DMS53 (cell line): Measurements from ENCODE around the gene CERS5.
A peak's percentile ranks its signal among the peaks of the same experiment; 100 is the strongest.
"Not testable (repeated sequence)": the region's sequence is repeated elsewhere in the genome, so short reads cannot be mapped to it uniquely, and the experiment has no call there.

ENCODE experiments used
- DNase-seq: peaks from one replicate; lab custom pipeline; 2025; lab: John Stamatoyannopoulos, UW

CERS5 gene

DNA sequence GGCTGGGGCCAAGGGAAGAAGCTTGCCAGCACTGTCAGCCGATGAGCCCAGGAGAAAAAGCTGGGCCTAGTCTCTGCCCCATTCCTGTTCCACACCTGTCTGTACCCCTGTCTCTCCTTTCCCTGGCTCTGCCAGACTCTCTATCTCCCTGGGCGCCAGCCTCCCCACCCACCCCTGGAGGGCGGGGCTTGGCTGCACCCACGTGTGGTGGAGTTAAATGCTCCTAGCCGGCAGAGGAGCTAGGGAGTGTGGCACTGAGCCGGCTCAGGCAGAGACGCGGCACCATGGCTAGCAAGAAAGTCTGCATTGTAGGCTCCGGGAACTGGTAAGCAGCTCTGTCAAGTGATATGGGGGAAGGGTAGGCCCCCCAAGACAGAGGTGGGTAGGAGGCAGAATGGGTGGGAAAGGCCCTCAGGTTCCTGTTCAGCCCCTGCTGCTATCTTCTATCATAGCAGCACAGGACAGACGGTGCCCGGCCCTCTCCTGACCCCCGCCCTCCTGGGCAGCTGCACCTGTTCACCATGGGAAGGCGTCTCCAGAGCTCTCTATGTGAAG is 63.3 kb downstream of the CERS5 start, which contains the start of gene GPD1:
Gene GPD1 (plus strand): TSS at position 242 of the 555 bp plus-strand sequence. CDS start 43 bp downstream, at position 285.
- peak; percentile 88 for DNase-seq

DNA sequence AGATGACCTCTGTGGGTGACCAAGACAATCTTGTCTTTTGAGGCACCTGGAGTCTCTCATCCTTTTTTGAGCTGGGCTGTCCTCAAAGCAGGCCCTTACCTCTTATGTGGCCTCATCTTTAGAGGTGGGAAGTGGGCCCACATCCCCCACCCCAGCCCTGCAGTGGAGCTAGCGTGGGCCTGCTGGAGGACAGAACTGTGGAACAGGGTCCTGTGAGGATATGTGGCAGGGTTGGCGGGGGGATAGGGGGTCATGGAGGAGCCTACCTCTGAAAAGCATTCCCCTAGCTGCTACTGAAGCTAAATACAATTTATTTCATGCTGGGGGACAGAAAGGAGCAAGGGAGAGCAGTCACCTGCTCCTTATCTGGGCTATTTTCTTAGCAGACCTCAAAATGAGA is 63.8 kb downstream of the CERS5 start:
- DNase-seq = no peak

DNA sequence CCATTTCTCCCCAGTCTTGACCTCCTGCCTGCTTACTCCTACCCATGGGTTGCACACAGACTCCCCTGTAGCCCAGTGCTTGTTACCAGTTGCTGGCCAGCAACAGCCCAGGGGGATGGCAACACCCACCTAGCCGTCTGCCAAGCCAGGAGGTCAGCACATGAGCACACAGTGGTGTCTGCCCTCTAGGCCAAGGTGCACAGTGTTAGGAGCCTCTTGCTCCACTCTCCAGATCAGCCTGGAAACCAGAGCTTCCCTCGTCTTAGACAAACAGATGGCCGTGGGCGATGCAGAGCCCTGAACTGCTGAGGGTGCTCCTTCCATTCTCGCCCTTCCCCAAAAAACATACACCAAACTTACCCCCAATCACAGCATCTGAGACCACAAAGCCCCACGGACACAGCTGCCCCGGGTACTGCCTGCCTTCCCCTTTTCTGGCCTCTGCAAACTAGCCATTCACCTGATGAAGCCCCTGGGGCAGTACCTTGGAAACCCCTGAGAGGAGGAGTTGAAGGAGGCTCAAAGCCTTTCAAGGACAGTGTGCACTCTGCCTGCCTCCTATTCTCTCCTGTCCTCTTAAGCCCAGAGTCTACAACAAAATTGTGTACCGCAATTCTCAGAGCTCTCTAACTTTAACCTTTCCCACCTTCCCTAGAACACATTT is 64.4 kb downstream of the CERS5 start:
- DNase-seq = no peak

DNA sequence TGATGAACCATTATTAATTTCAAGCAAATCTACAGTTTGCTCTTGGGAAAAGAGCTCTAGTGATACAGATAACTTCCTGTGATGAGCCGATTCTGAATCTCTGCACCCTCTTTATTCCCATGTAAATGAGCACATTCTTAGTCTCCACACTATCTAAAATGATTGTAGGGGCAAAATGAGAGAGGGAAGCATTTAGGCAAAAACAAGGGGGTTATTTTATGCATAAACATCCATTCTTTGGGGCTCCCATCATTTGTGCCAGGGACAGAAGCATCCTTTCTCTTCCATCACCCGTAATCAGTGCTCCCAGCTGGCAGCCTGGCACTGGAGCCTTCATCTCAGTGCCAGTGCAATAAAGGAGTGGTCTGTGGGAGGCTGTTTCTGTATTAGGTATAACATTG is 65.0 kb downstream of the CERS5 start:
- DNase-seq = no peak

DNA sequence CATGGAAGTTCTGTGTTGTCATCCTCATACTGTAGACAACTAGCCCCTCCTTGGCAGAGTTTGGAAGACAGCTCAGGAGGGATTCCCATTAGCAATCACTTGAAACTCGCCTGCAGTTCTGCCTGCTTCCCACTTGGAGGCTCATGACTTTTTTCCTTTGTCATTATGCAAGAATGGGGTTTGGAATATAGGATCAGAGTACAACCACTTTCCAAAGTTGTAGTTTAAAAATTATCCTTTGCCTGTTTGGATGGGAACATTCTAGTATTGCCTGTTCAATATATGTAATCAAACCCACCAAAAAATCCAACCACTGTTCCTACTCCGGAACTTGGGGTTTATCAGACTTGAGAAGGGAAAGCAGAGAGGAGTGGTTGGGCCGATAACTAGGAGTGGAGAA is 65.5 kb downstream of the CERS5 start:
- DNase-seq = peak; percentile 50

DNA sequence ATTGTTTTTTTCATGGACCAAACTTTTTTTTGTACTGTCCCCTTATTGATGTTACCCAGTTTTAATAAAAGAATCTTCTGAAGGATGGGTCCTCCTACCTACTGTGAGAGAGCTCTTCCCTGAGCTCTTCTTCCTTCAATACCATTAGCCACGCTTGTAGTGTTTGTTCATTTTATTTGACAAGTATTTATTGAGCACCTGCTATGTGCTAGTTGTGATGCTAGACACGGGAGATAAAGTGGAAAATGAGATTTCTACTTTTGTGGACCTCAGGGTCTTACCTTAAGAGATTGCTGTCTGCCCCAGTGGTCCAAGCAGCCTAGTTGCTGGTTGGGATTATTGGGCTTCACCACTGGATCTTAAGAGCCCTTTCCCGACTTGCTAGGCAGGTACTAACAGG is 66.6 kb downstream of the CERS5 start:
- DNase-seq = no peak

DNA sequence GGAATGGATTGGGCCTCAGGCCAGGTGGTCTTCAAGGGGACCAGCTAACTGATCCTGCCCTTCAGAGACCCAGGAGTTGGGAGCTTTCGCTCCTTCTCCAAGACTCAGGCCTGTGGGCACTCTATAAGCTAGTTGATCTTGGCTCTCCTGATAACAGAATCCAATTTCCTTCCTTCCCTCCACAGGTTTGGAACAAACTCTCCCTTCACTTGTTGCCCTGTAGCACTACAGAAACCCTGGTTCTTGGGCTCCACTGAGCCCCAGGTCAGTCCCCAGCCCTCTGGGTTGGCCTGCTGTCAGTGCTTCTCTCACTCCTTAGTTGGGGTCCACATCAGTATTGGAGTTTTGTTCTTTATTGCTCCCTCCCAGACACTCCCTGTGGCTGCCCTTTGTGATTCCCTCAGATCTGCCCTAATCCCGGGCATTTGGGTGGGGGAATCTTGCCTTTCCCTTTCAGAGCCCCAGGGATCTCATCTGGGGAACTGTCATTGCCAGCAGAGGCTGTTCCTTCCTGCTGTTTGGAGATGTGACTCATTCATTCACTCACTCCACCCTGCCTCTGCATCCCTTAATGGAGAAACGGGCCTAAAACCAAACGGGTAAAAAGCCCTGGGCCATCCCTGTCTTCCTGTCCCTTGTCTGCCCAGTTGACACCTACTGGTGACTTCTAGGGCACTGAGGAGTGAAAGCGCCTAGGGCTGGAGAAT is 67.7 kb downstream of the CERS5 start:
- no peak for DNase-seq

DNA sequence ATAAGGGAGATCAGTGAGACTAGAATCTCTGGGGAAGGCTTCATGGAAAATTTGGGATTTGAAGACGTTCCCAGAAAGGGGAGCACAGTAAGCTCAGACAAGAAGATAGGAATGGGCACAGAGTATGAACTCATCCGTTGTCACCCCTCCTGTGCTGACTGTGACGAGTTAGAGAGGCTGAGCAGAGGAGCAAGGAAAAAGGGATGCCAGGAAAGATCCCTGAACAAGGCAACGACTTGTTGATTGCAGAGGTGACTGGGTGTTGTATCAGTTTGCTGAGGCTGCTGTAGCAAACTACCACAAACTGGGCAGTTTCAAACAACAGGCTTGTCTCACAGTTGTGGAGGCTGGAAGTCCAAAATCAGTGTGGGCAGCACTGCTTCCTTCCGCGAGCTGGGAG is 69.2 kb downstream of the CERS5 start:
- no peak for DNase-seq

DNA sequence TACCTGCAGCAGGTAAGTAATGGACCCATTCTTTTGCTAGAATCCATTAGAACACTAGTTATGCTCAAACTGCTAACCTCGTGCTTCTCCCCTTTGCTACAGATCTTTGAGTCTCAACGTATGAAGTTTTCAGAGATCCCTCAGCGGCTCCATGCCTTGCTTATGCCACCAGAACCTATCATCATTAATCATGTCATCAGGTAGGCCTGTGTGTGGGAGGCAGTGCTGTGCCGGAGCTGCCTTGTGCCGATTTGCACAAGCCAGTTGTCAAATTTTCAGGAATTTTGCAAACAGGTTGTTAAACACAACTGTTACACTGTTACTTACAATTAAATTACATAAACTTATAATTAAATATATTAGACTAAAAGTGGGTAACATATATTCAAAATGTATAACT is 76.8 kb downstream of the CERS5 start:
- DNase-seq = no peak

DNA sequence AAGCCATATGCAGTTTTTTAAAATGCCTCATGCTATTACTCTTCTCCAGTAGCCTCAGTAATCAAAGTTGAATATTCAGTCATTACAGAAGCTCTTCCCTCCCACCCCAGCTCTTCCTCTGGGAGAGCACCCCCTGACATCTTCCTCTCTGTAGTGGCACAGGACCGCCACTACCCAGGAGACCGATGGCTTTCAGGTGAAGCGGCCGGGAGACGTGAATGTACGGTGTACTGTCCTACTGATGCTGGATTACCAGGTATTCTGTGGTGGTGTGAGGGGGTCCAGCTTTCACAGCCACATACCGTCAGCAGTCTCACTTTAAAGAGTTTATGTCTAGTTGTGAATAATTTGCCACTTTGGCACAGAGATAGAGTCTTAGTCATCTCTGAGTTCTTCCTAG is 77.4 kb downstream of the CERS5 start:
- DNase-seq = no peak

DNA sequence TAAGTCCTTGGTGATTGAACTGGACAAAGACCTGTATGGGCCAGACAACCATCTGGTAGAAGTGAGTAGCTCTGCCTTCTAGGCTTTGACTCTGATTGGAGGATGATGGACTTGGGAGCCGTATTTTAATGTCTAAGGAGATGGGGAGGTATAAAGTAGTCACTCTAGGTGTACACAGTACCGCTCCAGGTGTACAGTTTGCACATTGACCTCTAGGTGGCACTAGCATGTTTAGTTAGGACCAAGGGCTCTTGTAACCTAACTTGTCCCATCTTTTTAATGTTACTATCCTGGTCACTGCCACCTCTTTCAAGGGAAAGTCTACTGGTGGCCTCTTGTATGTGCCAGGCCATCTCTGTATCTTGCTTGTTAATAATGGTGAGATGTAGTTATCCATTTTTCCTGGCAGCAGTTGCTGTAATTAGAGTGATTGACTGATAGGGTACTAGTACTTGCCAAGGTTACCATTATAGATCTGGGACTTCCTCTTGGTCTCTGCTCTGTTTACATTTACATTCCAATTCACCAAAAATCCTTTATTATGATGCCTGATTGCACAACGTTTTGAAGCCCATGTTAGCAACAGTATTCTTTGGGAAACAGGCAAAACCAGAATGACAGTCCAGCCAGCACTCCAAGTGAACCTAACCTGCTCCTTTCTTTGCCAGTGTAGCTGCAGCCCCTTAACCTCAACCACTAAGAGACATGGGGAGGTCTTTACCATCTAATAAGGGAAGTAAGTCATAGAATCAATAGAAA is 78.4 kb downstream of the CERS5 start:
- peak; percentile 88 for DNase-seq

DNA sequence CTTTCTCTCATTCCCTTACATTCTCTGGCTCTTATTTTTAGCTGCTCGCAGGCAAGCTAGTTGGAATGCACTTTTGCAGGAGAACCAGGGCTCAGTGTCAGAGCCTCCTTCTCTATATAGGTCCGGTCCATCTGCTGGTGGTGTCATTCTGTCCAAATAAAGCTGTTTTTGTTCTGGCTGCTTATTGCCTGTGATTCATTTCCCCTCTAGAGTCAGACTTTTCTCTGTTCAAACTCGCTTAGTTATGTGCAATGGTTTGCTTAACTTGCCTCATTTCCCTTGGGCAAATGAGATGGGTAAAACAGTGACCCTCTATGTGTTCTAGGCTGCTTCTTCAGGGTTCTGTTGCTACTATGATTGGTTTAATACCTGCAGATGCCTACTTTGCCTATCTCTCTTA is 79.2 kb downstream of the CERS5 start:
- DNase-seq = no peak

DNA sequence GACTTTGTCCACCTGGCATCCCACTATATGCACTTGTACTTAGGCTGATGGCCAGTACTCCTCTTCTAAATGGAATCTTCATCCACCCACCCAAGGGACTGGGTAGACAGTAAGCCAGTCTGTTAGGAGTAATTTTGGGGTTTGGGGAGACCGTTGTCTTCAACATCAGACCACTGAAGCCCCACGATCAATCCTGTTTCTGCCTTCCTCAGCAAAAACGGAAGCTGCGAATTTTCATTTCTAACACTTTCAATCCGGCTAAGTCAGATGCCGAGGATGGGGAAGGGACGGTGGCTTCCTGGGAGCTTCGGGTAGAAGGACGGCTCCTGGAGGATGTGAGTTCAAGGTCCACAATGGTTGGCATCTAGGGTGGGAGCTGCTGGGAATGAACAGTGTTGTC is 80.0 kb downstream of the CERS5 start:
- DNase-seq = no peak

DNA sequence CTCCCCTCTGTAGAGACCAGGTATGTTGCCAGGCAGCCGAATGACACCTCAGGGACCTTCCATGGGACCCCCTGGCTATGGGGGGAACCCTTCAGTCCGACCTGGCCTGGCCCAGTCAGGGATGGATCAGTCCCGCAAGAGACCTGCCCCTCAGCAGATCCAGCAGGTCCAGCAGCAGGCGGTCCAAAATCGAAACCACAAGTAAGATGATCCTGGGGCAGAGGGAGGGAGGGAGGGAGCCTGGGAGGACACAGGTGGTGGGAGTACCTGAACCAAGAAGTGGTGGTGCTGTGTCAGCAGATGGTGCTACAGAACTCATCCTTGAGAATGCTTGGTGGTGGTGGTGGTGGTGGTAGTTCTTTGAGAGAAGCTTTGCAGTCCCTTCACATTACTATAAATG is 81.0 kb downstream of the CERS5 start:
- no peak for DNase-seq

DNA sequence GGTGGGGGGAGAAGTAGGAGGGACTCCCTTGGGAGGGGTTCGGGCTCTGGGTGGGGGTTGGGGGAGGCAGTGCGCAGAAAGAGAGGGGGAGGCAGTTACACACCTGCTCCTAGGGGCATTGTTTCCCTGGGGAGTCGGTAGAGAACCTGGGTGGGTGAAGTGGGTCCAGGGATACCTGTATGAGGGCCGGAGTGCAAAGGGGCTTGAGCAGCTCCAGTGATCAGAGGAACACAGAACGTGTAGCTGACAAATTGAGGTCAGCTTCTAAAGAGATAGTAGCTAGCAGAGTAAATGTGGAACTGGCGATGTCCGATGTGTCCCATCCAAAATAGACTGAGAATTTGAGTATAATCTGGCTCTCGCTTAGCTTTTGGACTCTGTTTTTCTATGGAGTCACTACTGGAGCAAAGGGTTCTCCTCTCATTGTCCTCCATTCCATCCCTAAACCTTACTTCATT is 81.5 kb downstream of the CERS5 start:
- no peak for DNase-seq

DNA sequence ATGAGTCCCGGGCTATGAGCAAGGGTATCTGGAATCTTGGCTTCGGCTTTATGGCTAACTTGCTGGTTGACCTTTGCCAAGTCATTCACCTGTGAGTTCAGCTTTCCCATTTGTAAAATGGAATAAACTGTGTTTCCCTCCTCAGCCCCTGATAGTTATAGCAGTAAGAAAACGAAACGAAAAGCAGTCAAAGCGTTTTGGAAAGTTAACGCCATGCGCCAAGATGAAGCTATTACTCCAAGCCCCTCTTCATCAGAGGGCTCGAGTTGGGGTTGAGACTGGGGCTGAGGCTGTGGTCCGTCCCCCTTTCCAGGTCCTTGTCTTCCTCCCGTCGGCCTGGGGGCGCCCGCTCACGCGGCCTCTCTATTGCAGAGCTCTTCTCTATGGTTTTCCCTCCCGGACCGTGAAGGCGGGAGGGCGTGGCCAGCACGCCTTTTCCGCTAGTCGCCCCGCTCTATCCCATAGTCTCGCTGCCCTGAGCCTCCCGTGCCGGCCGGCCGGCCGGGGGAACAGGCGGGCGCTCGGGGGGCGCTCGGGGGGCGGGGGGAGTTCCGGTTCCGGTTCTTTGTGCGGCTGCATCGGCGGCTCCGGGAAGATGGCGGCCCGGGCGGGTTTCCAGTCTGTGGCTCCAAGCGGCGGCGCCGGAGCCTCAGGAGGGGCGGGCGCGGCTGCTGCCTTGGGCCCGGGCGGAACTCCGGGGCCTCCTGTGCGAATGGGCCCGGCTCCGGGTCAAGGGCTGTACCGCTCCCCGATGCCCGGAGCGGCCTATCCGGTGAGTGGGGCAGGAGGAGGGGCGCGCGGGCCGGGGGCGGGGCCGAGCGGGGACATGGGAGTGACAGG is 82.2 kb downstream of the CERS5 start, which contains the start of gene SMARCD1:
Gene SMARCD1 (plus strand): TSS at position 568 of the 840 bp plus-strand sequence. CDS start 28 bp downstream, at position 596.
- peak; percentile 96 for DNase-seq

DNA sequence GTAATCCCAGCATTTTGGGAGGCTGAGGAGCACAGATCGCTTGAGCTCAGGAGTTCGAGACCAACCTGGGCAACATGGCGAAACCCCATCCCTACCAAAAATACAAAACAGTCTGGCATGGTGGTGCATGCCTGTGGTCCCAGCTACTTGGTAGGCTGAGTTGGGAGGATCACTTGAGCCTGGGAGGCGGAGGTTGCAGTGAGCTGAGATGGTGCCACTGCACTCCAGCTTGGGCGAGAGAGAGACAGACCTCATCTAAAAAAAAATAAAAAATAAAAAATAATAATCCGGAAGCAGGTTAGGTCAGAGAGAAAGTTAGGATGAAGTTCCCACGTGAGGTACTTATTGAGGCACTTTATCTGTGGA is 82.8 kb downstream of the CERS5 start:
- not testable (repeated sequence) for DNase-seq

DNA sequence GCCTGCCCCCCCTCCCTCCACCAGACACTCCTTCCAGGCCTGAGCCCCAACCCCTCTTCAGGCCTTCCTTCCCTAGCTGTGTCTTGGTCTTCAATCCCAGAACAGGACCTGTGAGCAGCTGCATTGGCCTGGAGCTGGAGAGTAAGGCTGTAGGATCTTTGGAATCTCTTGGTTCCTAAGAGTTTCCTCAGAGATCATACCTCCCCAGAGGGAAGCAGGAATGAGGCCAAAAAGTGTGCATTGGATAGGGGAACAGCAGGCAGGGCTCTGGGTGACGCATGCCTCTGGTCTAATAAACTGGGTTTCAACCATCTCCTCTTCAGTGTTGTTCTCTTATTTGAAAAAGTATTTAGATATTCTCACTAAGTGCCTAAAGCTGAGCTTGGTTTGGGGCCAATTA is 83.9 kb downstream of the CERS5 start:
- no peak for DNase-seq

DNA sequence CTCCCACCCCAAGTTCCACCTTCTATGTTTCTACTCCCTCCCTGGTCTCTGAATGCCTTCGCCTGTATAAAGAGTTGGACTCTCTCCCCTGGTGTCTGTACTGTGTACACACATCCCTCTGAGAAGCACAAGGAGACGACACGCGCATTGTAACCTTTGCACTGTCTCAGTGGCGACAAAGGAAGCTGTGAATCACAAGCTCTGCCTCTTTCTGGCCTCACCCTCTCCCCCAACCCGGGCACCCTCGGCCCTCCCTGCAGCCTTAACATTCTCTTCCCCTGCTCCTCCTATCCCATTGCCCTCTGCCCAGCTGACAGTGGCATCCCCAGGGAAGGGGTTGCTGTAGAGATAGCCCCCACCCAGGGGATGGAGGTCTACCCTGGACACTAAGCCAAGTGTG is 84.5 kb downstream of the CERS5 start:
- DNase-seq = peak; percentile 71

DNA sequence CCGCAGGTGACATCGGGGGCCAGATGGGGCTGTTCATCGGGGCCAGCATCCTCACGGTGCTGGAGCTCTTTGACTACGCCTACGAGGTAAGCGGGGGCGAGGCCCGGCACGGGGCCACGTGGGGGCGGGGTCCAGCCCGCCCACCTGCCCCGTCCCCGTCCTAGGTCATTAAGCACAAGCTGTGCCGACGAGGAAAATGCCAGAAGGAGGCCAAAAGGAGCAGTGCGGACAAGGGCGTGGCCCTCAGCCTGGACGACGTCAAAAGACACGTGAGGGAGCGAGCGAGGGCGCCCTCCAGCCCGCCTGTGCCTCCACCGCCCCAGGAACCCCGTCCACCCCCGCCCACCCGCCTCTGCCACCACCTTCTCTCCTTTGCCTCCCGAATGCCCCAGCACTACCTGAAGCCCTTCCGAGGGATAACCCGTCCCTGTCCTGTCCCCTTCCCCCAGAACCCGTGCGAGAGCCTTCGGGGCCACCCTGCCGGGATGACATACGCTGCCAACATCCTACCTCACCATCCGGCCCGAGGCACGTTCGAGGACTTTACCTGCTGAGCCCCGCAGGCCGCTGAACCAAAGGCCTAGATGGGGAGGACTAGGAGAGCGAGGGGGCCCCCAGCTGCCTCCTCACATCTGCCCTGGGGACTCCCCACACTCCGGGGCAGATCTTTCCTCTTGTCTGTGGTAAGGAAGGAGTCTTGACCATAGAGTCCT is 85.9 kb downstream of the CERS5 start:
- DNase-seq = no peak

DNA sequence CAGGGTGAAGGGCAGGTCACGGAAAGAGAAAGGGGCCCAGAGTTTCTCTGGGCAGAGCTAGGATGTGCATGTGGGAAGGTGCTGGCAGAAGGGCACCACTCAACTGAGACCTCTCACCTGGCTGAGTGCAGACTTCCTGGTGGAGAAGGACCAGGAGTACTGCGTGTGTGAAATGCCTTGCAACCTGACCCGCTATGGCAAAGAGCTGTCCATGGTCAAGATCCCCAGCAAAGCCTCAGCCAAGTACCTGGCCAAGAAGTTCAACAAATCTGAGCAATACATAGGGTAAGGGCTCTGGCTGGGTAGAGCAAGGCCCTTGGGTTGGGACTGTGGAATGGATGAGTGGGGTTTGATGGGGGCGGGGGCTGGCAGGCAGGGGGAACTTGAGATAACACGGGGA is 87.4 kb downstream of the CERS5 start:
- DNase-seq = no peak
